Dendritic cell treated with granulocyte-macrophage colony-stimulating factor and Interleukin-4, amounts not matched to agents 40 ng/mL and 50 ng/mL, for 4 days (primary cell): ENCODE measurements around the gene SFXN4.
A peak's percentile ranks its signal among the peaks of the same experiment; 100 is the strongest.
"Not testable (repeated sequence)": the region's sequence is repeated elsewhere in the genome, so short reads cannot be mapped to it uniquely, and the experiment has no call there.

Experiments
- H3K27ac Mint-ChIP-seq: one replicate; pipeline ENCODE4 v1.8.0; 2022; ENCODE audit warnings: mild to moderate bottlenecking, mixed read lengths
- H3K27me3 Mint-ChIP-seq: one replicate; pipeline ENCODE4 v1.8.0; 2022; ENCODE audit warnings: mild to moderate bottlenecking, mixed read lengths
- H3K36me3 Mint-ChIP-seq: one replicate; pipeline ENCODE4 v1.8.0; 2022; ENCODE audit warnings: low read depth, mixed read lengths
- H3K4me1 Mint-ChIP-seq: one replicate; pipeline ENCODE4 v1.8.0; 2022; ENCODE audit warnings: low read depth, mixed read lengths
- H3K4me3 Mint-ChIP-seq: one replicate; pipeline ENCODE4 v1.8.0; 2022; ENCODE audit warnings: mild to moderate bottlenecking, moderate library complexity, mixed read lengths
- H3K9me3 Mint-ChIP-seq: one replicate; pipeline ENCODE4 v1.8.0; 2022; ENCODE audit warnings: mixed read lengths
- intact Hi-C: fragments of 100-400 bp; cut with micrococcal nuclease; formaldehyde crosslinking; loops from one replicate; pipeline ENCODE4 v1.15.0; 2022

The SFXN4 gene

DNA sequence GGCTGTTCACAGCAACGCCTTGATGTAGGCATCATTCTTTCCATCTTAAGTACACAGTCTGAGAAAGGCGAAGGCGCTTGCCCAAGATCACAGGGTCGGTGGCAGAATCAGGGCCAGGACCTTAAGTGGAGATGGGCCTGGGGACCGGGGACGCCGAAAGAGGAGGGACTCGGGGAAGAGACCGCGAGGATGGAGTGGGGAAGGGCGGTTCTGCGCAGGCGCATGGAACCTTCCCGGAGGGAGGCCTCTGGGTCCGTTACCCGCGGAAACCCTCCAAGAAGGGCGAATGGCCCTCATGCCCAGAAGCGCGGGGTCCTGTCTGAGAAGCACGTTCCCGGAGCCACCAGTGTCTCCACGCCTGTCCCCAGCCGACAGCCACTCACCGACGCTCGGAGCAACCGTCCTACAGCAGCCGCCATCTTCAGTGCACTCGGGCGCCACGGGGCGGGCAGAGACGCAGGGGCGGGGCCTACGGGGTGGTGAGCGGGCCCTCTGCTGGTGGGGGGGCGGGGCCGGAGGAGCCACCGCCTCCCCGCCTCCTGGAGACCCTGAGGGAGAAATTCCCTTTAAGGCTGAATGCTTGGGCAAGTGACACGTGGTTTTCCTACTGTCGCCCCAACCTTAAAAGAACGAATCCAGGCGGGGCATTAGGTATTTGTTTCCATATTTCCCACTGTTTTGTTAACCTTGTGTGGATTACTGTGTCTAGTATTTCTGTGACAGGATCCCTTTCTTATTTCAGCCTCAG lies 13.0 kb upstream of the SFXN4 start, which contains the start of gene PRDX3:
Gene PRDX3, minus strand, starts transcription at position 441 of the 748 bp plus-strand sequence. Its CDS starts 22 bp downstream, at position 419.
- H3K4me3 Mint-ChIP-seq: peak within 1 kb of the TSS; percentile 98
- intact Hi-C loops: loop anchor here (1.0 kb wide), 1 partner anchor 13 kb away; the partner anchor contains the start of gene SFXN4
- H3K4me1 Mint-ChIP-seq: peaks cover 35% of the 10 kb centered on the region
- H3K36me3 Mint-ChIP-seq: peaks cover 34% of the 10 kb centered on the region
- no peaks in the 10 kb centered on the region for H3K9me3 Mint-ChIP-seq
- H3K27me3 Mint-ChIP-seq: no peaks in the 10 kb centered on the region
- peak within 1 kb of the TSS; percentile 94 for H3K27ac Mint-ChIP-seq

DNA sequence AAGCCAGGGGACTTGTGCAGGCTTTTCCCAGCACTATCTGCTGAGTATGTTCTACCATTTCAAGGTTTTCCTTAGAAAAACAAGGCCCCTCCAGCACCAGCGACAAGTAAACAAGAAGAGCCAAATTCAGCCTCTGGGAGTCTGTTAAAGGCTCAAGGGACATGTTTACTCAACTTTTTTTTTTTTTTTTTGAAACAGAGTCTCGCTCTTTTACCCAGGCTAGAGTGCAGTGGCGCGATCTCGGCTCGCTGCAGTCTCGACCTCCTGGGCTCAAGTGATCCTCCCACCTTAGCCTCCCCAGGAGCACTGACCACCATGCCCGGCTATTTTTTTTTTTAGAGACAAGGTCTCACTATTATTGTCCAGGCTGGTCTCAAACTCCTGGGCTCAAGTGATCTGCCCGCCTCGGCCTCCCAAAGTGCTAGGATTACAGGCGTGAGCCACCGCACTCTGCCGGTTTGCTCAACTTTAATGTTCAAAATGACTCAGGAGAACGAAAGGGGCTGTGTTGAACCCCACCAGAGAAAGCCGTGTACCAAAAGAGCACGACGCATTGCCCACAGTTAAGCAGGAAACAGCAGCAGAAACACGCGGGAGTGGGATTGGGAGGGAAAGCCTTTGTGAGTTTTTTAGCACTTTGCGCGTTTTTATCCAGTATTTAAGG lies 12.3 kb upstream of the SFXN4 start:
- H3K27me3 Mint-ChIP-seq: no peaks in the 10 kb centered on the region
- H3K4me1 Mint-ChIP-seq: peaks cover 34% of the 10 kb centered on the region
- peak overlapping the region; percentile 94 for H3K27ac Mint-ChIP-seq
- peaks cover 41% of the 10 kb centered on the region for H3K36me3 Mint-ChIP-seq
- no peaks in the 10 kb centered on the region for H3K9me3 Mint-ChIP-seq
- peak overlapping the region; percentile 98 for H3K4me3 Mint-ChIP-seq
- intact Hi-C loops: loop anchor here (1.0 kb wide), 1 partner anchor 13 kb away; the partner anchor contains the start of gene SFXN4

DNA sequence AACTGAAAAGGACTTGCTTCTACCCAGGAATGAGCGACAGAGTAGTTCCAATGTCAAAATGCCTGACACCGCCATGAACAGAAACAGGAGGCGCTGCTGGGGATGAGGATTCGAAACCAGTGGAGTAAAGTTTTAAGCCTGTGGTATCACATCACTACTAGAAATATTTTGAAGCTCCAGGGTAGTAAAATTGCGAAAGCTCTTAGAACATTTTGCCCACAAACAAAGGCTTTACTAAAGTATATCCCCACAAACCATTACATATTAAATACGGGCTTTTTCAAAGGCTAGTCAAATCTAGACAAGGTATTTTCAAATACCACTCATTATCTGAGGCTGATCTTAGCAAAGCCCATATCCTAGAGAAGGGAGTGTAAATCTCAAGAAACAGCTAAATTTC lies 10.7 kb upstream of the SFXN4 start:
- Mint-ChIP-seq H3K4me3 (no peak overlapping the region), H3K27me3 (no peaks in the 10 kb centered on the region), H3K36me3 (peaks cover 57% of the 10 kb centered on the region), H3K27ac (peak overlapping the region; percentile 1), H3K4me1 (peaks cover 34% of the 10 kb centered on the region), H3K9me3 (no peaks in the 10 kb centered on the region)
- intact Hi-C loops: no loop called here

DNA sequence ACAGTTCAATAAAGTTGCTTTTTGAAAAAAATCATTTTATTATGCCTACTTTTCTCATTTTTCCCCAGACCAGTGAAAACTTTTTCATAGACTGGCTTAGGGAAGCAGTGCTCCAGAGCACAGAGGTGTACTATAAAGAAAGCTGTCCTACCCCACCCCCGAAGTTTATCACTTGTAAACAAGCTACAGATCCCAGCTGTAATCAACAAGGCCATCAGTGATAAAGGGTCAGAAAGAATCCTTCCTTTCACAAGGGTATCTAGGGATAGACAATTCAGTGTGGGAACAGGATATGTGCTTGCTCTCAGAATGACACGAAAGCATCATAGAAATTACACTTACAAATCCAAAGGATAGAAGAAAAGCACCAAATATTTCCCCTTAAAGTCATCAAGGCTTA lies 8.6 kb upstream of the SFXN4 start:
- Mint-ChIP-seq H3K4me1 (peaks cover 34% of the 10 kb centered on the region), H3K27me3 (no peaks in the 10 kb centered on the region), H3K36me3 (peaks cover 78% of the 10 kb centered on the region), H3K27ac (no peak overlapping the region), H3K9me3 (no peaks in the 10 kb centered on the region), H3K4me3 (no peak overlapping the region)
- intact Hi-C loops: no loop called here

DNA sequence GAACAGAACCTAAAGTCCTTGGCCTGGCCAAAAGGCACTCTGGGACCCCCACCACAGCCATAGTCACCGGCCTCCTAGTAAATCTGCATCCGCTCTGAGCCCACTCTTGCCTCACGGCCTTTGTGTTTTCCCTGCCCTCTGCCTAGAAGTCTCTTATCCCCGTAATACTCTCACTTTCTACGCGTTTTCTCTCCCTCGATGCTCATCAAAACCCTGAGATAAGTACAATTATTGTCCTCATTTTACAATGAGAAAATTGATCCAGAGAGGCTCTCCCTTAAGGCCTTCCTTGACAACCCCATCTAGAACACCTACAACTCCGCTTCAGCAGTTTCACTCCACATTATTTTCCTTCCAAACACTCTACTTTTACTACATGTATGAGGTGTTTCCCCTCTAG lies 1.5 kb upstream of the SFXN4 start:
- Mint-ChIP-seq H3K4me1 (peaks cover 36% of the 10 kb centered on the region), H3K27ac (peak overlapping the region; percentile 98), H3K27me3 (no peaks in the 10 kb centered on the region), H3K9me3 (no peaks in the 10 kb centered on the region), H3K36me3 (peaks cover 72% of the 10 kb centered on the region), H3K4me3 (no peak overlapping the region)
- intact Hi-C loops: no loop called here

DNA sequence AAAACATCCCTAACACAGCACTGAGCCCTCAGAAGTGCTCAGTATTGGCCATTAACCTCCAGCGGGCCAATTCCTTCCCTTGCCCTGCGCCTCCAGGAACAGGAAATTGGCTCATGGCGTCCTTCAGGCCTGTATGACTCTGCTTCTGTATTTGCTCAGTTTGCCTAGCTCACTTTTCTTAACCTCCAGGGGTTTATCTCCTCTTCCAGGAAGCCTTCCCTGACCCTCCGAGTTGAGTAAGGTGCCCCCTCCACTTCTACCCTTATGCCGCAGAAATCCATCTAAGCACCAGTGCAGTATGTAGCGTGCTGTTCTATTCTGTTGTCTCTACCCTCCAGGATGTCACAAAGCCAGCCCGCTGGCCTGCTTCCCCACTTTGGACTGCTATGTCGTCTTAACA lies 1.1 kb upstream of the SFXN4 start:
- no peaks in the 10 kb centered on the region for H3K27me3 Mint-ChIP-seq
- peaks cover 72% of the 10 kb centered on the region for H3K36me3 Mint-ChIP-seq
- no peaks in the 10 kb centered on the region for H3K9me3 Mint-ChIP-seq
- intact Hi-C loops: no loop called here
- H3K4me1 Mint-ChIP-seq: peaks cover 41% of the 10 kb centered on the region
- peak overlapping the region; percentile 89 for H3K4me3 Mint-ChIP-seq
- peak overlapping the region; percentile 98 for H3K27ac Mint-ChIP-seq

DNA sequence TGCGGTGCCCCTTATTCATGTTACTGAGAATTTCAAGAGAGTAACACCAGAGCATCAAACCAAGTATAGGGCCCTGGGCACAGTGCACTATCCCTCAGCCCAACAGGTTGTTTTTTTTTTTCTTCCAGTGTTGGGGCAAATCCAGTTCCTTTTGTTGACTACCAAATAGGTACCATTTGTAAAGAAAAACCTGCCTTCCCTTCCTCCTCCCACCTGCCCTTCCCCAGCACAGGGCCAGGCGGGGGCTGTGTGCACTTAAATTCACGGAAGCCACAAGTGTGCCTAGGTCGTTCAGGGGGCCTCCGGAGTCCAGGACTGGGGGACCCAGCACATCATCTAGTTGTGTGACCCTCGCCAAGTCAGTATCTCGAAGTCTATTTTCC lies 595 bp upstream of the SFXN4 start:
- peak overlapping the region; percentile 89 for H3K4me3 Mint-ChIP-seq
- no peaks in the 10 kb centered on the region for H3K27me3 Mint-ChIP-seq
- peaks cover 41% of the 10 kb centered on the region for H3K4me1 Mint-ChIP-seq
- peak overlapping the region; percentile 98 for H3K27ac Mint-ChIP-seq
- peaks cover 72% of the 10 kb centered on the region for H3K36me3 Mint-ChIP-seq
- no peaks in the 10 kb centered on the region for H3K9me3 Mint-ChIP-seq
- intact Hi-C loops: no loop called here

DNA sequence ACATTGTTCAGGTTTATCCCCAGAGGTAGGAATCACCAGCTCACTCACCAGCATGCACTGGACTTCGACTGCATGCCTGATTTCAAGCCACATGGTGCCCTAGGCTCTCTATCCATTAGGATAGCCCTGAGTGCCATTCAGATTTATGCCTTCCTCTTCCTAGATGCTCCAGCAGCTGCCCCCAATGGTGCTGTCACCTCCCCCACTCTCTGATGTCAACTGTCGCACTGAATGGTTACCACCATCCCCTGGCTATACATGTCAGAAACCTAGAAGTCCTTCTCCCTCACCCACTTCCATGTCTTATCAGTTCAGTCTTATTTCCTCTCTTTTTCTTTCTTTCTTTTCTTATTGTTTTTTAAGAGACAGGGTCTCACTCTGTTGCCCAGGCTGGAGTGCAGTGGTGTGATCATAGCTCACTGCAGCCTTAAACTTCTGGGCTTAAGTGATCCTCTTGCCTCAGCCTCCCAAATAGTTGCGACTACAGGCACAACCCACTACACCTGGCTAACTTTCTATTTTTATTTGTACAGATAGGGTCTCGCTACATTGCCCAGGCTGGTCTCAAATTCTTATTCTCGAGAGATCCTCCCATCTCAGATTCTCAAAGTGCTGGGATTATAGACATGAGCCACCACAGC lies 2.9 kb downstream of the SFXN4 start:
- Mint-ChIP-seq H3K36me3 (peaks cover 75% of the 10 kb centered on the region), H3K27ac (no peak overlapping the region), H3K4me3 (no peak overlapping the region), H3K9me3 (no peaks in the 10 kb centered on the region), H3K4me1 (peaks cover 41% of the 10 kb centered on the region), H3K27me3 (no peaks in the 10 kb centered on the region)
- intact Hi-C loops: no loop called here

DNA sequence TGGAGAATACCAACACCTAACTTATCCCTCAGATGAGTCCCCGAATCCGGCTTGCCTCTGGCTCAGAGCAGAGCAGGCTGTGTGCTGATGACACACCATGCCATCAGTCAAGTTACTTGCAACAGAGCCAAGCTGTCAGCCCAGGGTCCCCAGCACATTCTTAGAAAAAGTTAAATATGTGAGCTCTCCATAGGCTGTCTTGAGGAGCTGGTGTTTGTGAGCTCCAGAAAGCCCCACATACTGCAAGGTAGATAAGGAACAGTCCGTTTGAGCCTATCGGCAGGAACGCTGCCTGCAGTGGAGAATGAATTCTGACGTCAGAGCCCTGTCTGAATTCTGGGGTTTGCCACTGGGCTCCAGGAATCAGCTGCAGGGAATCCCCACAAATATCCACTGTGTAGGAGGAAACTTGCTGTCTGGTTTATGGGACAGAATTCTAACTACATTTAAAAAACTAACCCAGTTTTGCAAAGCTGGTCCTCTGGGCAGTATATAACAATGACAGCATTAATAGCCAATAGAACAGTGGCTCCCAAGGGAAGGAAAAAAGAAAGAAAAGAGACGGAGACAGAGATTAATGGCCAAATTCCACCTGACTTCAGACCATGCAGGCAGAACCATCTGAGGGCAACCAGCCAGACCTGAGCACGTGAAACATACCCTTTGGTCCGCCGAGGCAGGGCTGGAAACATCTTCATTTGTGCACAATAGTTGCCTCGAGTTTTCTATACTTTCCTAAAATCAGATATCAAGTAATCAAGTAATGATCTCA lies 3.6 kb downstream of the SFXN4 start:
- intact Hi-C loops: no loop called here
- no peak overlapping the region for H3K4me3 Mint-ChIP-seq
- no peaks in the 10 kb centered on the region for H3K9me3 Mint-ChIP-seq
- peaks cover 75% of the 10 kb centered on the region for H3K36me3 Mint-ChIP-seq
- H3K27ac Mint-ChIP-seq: peak overlapping the region; percentile 19
- no peaks in the 10 kb centered on the region for H3K27me3 Mint-ChIP-seq
- peaks cover 36% of the 10 kb centered on the region for H3K4me1 Mint-ChIP-seq

DNA sequence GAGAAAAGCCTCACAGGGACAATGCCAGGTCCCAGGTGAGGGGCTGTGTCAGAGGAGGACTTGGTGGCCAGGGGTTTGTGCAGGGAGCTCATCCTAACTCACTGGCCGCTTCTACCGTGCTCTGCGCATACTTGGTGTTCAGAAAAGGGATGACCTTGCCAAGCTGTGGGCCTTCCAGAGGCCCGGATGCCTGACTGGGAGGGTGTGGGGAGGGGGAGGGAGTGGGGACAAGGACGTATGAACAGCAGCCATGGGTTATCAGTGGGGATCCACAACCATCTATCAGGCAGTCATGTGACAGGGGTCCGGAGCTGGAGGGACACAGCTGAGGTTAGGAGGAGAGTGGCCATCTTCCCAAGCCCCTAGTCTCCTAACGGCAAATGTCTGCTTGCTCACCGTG lies 6.2 kb downstream of the SFXN4 start:
- peaks cover 91% of the 10 kb centered on the region for H3K36me3 Mint-ChIP-seq
- H3K9me3 Mint-ChIP-seq: no peaks in the 10 kb centered on the region
- no peak overlapping the region for H3K4me3 Mint-ChIP-seq
- intact Hi-C loops: no loop called here
- H3K27ac Mint-ChIP-seq: no peak overlapping the region
- no peaks in the 10 kb centered on the region for H3K27me3 Mint-ChIP-seq
- peaks cover 18% of the 10 kb centered on the region for H3K4me1 Mint-ChIP-seq

DNA sequence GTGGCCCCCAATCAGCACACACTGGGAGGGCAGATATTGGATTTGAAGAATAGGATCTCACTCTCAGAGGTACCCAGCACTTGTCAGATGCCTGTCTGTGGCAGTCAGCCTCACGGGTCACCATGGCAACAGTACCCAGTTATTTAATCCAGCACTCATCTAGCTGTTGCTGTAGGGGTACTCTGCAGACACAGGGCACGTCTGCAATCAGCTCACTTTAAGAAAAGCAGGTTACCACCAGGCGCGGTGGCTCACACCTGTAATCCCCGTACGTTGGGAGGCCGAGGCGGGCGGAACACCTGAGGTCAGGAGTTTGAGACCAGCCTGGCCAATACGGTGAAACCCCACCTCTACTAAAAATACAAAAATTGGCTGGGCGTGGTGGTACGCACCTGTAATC lies 11.9 kb downstream of the SFXN4 start:
- Mint-ChIP-seq H3K4me3 (no peak overlapping the region), H3K4me1 (no peaks in the 10 kb centered on the region), H3K27me3 (no peaks in the 10 kb centered on the region), H3K27ac (no peak overlapping the region), H3K36me3 (peaks cover 100% of the 10 kb centered on the region), H3K9me3 (no peaks in the 10 kb centered on the region)
- intact Hi-C loops: no loop called here

DNA sequence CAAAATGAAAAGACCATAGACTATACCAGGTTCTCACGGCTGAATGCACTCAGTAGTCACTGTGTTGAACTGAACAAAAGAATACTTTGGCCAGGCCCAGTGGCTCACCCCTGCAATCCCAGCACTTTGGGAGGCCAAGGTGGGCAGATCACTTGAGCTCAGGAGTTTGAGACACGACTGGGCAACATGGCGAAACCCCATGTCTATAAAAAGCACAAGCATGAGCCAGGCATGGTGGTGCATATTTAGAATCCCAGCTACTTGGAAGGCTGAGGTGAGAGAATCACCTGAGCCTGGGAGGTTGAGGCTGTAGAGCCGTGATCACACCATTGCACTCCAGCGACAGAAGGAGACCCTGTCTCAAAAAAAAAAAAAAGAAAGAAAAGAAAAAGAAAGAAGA lies 12.5 kb downstream of the SFXN4 start:
- Mint-ChIP-seq H3K27ac (no peak overlapping the region), H3K4me1 (no peaks in the 10 kb centered on the region), H3K36me3 (peaks cover 99% of the 10 kb centered on the region), H3K9me3 (no peaks in the 10 kb centered on the region), H3K27me3 (no peaks in the 10 kb centered on the region), H3K4me3 (no peak overlapping the region)
- intact Hi-C loops: no loop called here

DNA sequence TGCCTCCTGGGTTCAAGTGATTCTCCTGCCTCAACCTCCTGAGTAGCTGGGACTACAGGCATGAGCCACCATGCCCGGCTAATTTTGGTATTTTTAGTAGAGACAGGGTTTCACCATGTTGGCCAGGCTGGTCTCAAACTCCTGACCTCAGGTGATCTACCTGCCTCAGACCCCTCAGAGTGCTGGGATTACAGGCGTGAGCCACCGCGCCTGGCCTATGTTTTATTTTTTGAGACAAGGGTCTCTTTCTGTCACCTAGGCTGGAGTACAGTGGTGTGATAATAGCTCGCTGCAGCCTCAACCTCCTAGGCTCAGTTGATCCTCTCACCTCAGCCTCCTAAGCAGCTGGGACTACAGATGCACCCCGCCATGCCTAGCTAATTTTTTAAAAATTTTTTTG lies 13.9 kb downstream of the SFXN4 start:
- peaks cover 99% of the 10 kb centered on the region for H3K36me3 Mint-ChIP-seq
- H3K4me3 Mint-ChIP-seq, H3K27me3 Mint-ChIP-seq, intact Hi-C loops, H3K9me3 Mint-ChIP-seq, H3K27ac Mint-ChIP-seq, H3K4me1 Mint-ChIP-seq: not testable (repeated sequence)

DNA sequence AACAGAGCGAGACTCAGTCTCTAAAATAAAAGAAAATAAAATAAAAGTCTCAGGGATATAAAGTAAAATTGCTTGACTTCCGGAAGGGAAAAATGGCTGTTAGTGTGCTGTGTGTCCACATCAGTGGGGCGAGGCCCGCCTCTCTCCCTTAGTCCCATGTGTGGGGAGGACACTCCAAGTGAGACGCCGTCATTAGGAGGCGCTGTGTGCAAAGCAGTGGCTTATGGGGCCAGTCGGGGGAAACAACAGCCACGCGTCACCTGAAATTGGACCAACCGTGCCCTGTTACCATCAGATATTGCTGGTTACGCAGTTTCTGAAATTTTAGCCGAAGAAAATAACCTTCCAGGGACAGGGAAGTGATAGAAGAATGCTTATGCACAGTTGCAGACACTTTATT lies 15.8 kb downstream of the SFXN4 start:
- H3K27ac Mint-ChIP-seq: no peak overlapping the region
- H3K9me3 Mint-ChIP-seq: no peaks in the 10 kb centered on the region
- no peaks in the 10 kb centered on the region for H3K4me1 Mint-ChIP-seq
- H3K36me3 Mint-ChIP-seq: peaks cover 92% of the 10 kb centered on the region
- H3K4me3 Mint-ChIP-seq: no peak overlapping the region
- intact Hi-C loops: no loop called here
- H3K27me3 Mint-ChIP-seq: no peaks in the 10 kb centered on the region
